NOMO-1 treated with dmso at 0.1 percent for 144 hours (cell line): ENCODE measurements around the gene LIF.

Experiments used
- DNase-seq: peaks from one replicate; lab custom pipeline; 2025; ENCODE audit not compliant: unreplicated experiment; lab: John Stamatoyannopoulos, UW

LIF gene

GRCh38 chr22:30265131-30265720 lies 18.7 kb upstream of the LIF start:
- DNase-seq = no peak

GRCh38 chr22:30263883-30264282 lies 17.3 kb upstream of the LIF start:
- DNase-seq = no peak

GRCh38 chr22:30262917-30263741 lies 16.6 kb upstream of the LIF start:
- DNase-seq = peak; percentile 72

- no peak for DNase-seq
These were observed 15.6 kb upstream of the LIF start for GRCh38 chr22:30262112-30262511.

GRCh38 chr22:30261134-30261533 lies 14.6 kb upstream of the LIF start:
- DNase-seq = no peak

- DNase-seq = no peak
These were observed 14.1 kb upstream of the LIF start for GRCh38 chr22:30260682-30261081.

- no peak for DNase-seq
These were observed 13.7 kb upstream of the LIF start for GRCh38 chr22:30260276-30260675.

- DNase-seq = no peak
These were observed 7.8 kb upstream of the LIF start for GRCh38 chr22:30254314-30254713.

GRCh38 chr22:30253205-30253852 lies 6.8 kb upstream of the LIF start:
- DNase-seq = no peak

GRCh38 chr22:30252411-30253204 lies 6.0 kb upstream of the LIF start:
- DNase-seq = no peak

GRCh38 chr22:30251711-30252110 lies 5.2 kb upstream of the LIF start:
- no peak for DNase-seq

GRCh38 chr22:30250661-30251267 lies 4.2 kb upstream of the LIF start:
- DNase-seq = no peak

GRCh38 chr22:30250039-30250565 lies 3.5 kb upstream of the LIF start:
- no peak for DNase-seq

GRCh38 chr22:30249049-30250038 lies 2.8 kb upstream of the LIF start:
- no peak for DNase-seq

GRCh38 chr22:30248484-30248883 lies 1.9 kb upstream of the LIF start:
- no peak for DNase-seq

- no peak for DNase-seq
These were observed 1.4 kb upstream of the LIF start for GRCh38 chr22:30247974-30248373.

- DNase-seq = no peak
These were observed 1.0 kb upstream of the LIF start for GRCh38 chr22:30247561-30247960.

- no peak for DNase-seq
These were observed 336 bp upstream of the LIF start for GRCh38 chr22:30246814-30247376.
